ENCODE data around the gene IER5L. TPM values are rescaled to one million over a fixed set of nuclear protein-coding genes. Genes with fewer than 3 reads are reported as not detected.

IER5L gene
- total and polyA plus RNA-seq, 2 of the 8 experiments (the other 6 are each of a cell fraction or from before 2014, with no cell fraction given): 0.65 to 1.0 TPM

DNA sequence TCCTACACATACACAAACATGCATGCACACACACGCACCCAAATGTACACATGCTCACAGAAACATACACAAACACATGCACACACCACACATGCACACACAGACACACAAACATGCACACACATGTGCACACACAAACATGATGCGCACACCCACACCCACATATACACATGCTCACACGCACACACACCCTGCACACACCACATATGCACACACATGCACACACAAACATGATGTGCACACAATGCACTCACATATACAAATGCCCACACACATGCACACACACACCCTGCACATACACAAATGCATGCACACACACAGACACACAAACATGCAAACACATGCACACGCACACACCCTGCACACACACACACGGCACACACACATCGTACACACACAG, 7.3 kb upstream of the IER5L start:
- Histone ChIP-seq H3K27ac (ENCODE audit: low read depth, low read length) (no peak overlapping the region), H4K91ac (replicated peaks; ENCODE audit: insufficient read length, low read length) (peak overlapping the region; percentile 34), H2AFZ (ENCODE audit: low read length) (no peak overlapping the region), H2BK20ac (ENCODE audit: low read length) (0 out of 2 replicates have a peak overlapping the region, but pooled peaks have one; percentile 0), H2AK5ac (ENCODE audit: low read depth, low read length) (no peak overlapping the region), H4K20me1 (replicated peaks in 1 of 2; ENCODE audit: control insufficient read depth in 1 of 2, insufficient read depth in 2 of 2, low read length in 2 of 2) (peaks cover 0 to 9% of the 10 kb centered on the region in 2 experiments), H2BK5ac (ENCODE audit: low read depth, low read length) (no peak overlapping the region), H3K23ac (ENCODE audit: insufficient read length) (no peak overlapping the region), H3K4me2 (ENCODE audit: insufficient read depth in 1 of 2, low read depth in 2 of 2, low read length in 2 of 2) (no peak overlapping the region), H3K9me3 (ENCODE audit: insufficient read depth in 2 of 2, low read depth in 1 of 2, low read length in 1 of 2) (peaks cover 0 to 5% of the 10 kb centered on the region in 2 experiments; a peak in 1 of 4 replicates), H3K27me3 (replicated peaks in 1 of 4; ENCODE audit: control insufficient read depth in 3 of 4, extremely low read depth in 1 of 4, insufficient read depth in 3 of 4, low read length in 3 of 4) (peaks cover 21 to 42% (median 39%) of the 10 kb centered on the region in 4 experiments), H3K9ac (replicated peaks in 1 of 4; ENCODE audit: extremely low read depth in 1 of 4, low read depth in 3 of 4, low read length in 3 of 4) (no peak overlapping the region), H4K5ac (ENCODE audit: insufficient read length, low read depth, low read length) (no peak overlapping the region), H3K4me1 (replicated peaks in 1 of 4; ENCODE audit: control insufficient read depth in 3 of 4, insufficient read depth in 4 of 4, low read length in 3 of 4) (peaks cover 0 to 3% (median 1%) of the 10 kb centered on the region in 4 experiments; a peak in 2 of 7 replicates), H3K18ac (ENCODE audit: extremely low read depth, low read length) (no peak overlapping the region), H3K79me2 (ENCODE audit: control insufficient read depth in 1 of 2, insufficient read depth in 2 of 2, low read length in 2 of 2) (no peaks in the 10 kb centered on the region), H3K14ac (ENCODE audit: insufficient read length) (no peak overlapping the region), H3K56ac (replicated peaks; ENCODE audit: insufficient read length, low read depth, low read length) (no peak overlapping the region), H2BK15ac (ENCODE audit: low read length) (peak overlapping the region; percentile 1; the same call in 1 of the 2 replicates), H3K36me3 (ENCODE audit: control insufficient read depth in 2 of 4, insufficient read depth in 4 of 4, low read length in 3 of 4) (no peaks in the 10 kb centered on the region), H3K4ac (replicated peaks; ENCODE audit: insufficient read length, low read depth, low read length) (no peak overlapping the region), H3K4me3 (ENCODE audit: extremely low read depth in 1 of 4, insufficient read depth in 2 of 4, low read depth in 3 of 4, low read length in 4 of 4) (no peak overlapping the region), H2BK12ac (ENCODE audit: low read depth, low read length) (no peak overlapping the region; the same call in 1 of the 2 replicates), H2BK120ac (replicated peaks; ENCODE audit: low read depth, low read length) (no peak overlapping the region), H4K8ac (ENCODE audit: extremely low read depth, insufficient read depth, low read length) (no peak overlapping the region), H3K79me1 (ENCODE audit: low read depth, low read length) (no peaks in the 10 kb centered on the region), H3K23me2 (ENCODE audit: low read depth, low read length) (peaks cover 7% of the 10 kb centered on the region)
- DNase-seq (ENCODE audit: low read depth in 1 of 2, low spot score in 2 of 2) (no peak), FAIRE-seq (no peak)
- 79% methylated on average over 6 of the region's 6 CpGs; no CpG with 5 or more reads in 1 of the 2 experiments for WGBS, 2 experiments (ENCODE audit: extremely low coverage in 1 of 2, insufficient coverage in 1 of 2, insufficient read length in 1 of 2, insufficient replicate concordance in 2 of 2, low coverage in 1 of 2, low lambda C conversion rate in 2 of 2, missing lambda C conversion rate in 1 of 2)
- CTCF ChIA-PET (ENCODE audit: partially characterized antibody): interaction anchor here (27.8 kb wide), 1 partner anchor 38 kb away, joined by 831 read pairs; no protein-coding TSS in a partner anchor
- TF ChIP-seq HDAC6 (IDR thresholded peaks at IDR 0.05; ENCODE audit: low read depth, low read length): no peak
- no peak for TF ChIP-seq GABPA (IDR thresholded peaks at IDR 0.05; ENCODE audit: borderline replicate concordance, insufficient read depth, low read length)
- TF ChIP-seq TCF12 (IDR thresholded peaks at IDR 0.05; ENCODE audit: low read depth, low read length): no peak
- TF ChIP-seq, protein P1, sequence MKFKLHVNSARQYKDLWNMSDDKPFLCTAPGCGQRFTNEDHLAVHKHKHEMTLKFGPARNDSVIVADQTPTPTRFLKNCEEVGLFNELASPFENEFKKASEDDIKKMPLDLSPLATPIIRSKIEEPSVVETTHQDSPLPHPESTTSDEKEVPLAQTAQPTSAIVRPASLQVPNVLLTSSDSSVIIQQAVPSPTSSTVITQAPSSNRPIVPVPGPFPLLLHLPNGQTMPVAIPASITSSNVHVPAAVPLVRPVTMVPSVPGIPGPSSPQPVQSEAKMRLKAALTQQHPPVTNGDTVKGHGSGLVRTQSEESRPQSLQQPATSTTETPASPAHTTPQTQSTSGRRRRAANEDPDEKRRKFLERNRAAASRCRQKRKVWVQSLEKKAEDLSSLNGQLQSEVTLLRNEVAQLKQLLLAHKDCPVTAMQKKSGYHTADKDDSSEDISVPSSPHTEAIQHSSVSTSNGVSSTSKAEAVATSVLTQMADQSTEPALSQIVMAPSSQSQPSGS (IDR thresholded peaks at IDR 0.05; ENCODE audit: low read length): no peak
- TF ChIP-seq MAFK (IDR thresholded peaks at IDR 0.05; ENCODE audit: low read depth, low read length): no peak
- no peak for TF ChIP-seq RNF2 (IDR thresholded peaks at IDR 0.05; ENCODE audit: borderline replicate concordance, low read depth, low read length, missing control alignments, poor library complexity, severe bottlenecking)
- no peak for TF ChIP-seq ZNF274 (IDR thresholded peaks at IDR 0.05; ENCODE audit: borderline replicate concordance, extremely low read depth, low read length)
- TF ChIP-seq EP300 (IDR thresholded peaks at IDR 0.05; ENCODE audit: borderline replicate concordance in 1 of 2, low read depth in 2 of 2, low read length in 2 of 2): no peak
- TF ChIP-seq JUND (IDR thresholded peaks at IDR 0.05; ENCODE audit: low read length): no peak
- POLR2A ChIA-PET (ENCODE audit: partially characterized antibody): no interaction called here
